Calu3 (cell line): ENCODE measurements around the gene ZNF217. TPM values are rescaled to one million over a fixed set of nuclear protein-coding genes. Genes with fewer than 3 reads are reported as not detected.

ENCODE experiments used
- BruUV-seq: library from RNA; stranded (reverse); fragments of 400-500 nt; replicated peaks from 2 replicates; lab custom pipeline; 2021; lab: Mats Ljungman, UMichigan
- CTCF ChIA-PET: fragments of 300-600 bp; sonication (Branson Sonifier 250); formaldehyde crosslinking; loops from one replicate; lab custom pipeline; 2022; ENCODE audit warnings: antibody characterized with exemption; lab: Charles Lee
- DNase-seq: peaks from one replicate; pipeline ENCODE4 v3.0.0; 2022
- H3K27ac Mint-ChIP-seq: one replicate; pipeline ENCODE4 v1.8.0; 2022; ENCODE audit warnings: mixed read lengths; ENCODE audit not compliant: unreplicated experiment
- H3K27me3 Mint-ChIP-seq: one replicate; pipeline ENCODE4 v1.8.0; 2022; ENCODE audit warnings: mixed read lengths; ENCODE audit not compliant: unreplicated experiment
- H3K36me3 Mint-ChIP-seq: one replicate; pipeline ENCODE4 v1.8.0; 2022; ENCODE audit warnings: mild to moderate bottlenecking, moderate library complexity, mixed read lengths; ENCODE audit not compliant: insufficient read depth, unreplicated experiment
- H3K4me1 Mint-ChIP-seq: one replicate; pipeline ENCODE4 v1.8.0; 2022; ENCODE audit warnings: mild to moderate bottlenecking, low read depth, mixed read lengths; ENCODE audit not compliant: unreplicated experiment
- H3K4me3 Mint-ChIP-seq: one replicate; pipeline ENCODE4 v1.8.0; 2022; ENCODE audit warnings: mild to moderate bottlenecking, low read depth, moderate library complexity, mixed read lengths; ENCODE audit not compliant: unreplicated experiment
- H3K9me3 Mint-ChIP-seq: one replicate; pipeline ENCODE4 v1.8.0; 2022; ENCODE audit warnings: low read depth, mixed read lengths; ENCODE audit not compliant: unreplicated experiment
- intact Hi-C: fragments of 100-400 bp; cut with micrococcal nuclease; formaldehyde crosslinking; loops from one replicate; pipeline ENCODE4 v1.10.0; 2022; ENCODE audit not compliant: unreplicated experiment
- total RNA-seq: library from RNA; stranded (reverse); gene quantifications from 2 replicates; pipeline ENCODE4 v1.2.3, GENCODE V29; 2022
- TF ChIP-seq, protein P1 (sequence below): fragments of 200-600 bp; IDR thresholded peaks from one replicate; pipeline ENCODE4 v1.8.0; 2022; ENCODE audit warnings: antibody characterized with exemption; ENCODE audit not compliant: unreplicated experiment

Gene ZNF217
- total RNA-seq, 1 experiment from 2014 or later, result 87.3 TPM

DNA sequence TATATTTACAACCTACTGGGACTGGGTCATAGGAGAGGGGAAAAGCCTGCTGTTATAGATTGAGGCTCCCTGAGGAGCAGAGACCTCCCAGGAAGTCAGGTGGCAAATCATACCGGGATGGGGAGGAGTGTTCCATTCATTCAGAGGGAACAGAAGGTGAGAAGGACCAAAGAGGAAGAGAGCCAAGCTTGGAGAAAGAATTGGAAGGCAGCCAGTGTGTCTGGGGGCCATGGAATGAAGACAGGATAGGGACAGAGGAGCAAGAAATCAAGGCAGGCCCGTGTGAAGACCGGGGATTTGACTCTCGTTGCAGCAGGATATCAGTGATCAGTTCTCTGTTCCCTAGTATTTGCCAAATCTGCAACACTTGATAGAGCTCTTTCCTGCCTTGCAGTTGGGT is 5.7 kb upstream of the ZNF217 start:
- no TSS peak for BruUV-seq
- no peaks in the 10 kb centered on the region for H3K9me3 Mint-ChIP-seq
- no peaks in the 10 kb centered on the region for H3K27me3 Mint-ChIP-seq
- H3K27ac Mint-ChIP-seq, result no peak overlapping the region
- intact Hi-C loops, result loop anchor here (5.0 kb wide), 1 partner anchor 78 kb away; no protein-coding TSS in a partner anchor
- peaks cover 48% of the 10 kb centered on the region for H3K4me1 Mint-ChIP-seq
- CTCF ChIA-PET, result interaction anchor here (1.2 kb wide), 1 partner anchor 12 kb away, joined by 3 read pairs; no protein-coding TSS in a partner anchor
- no peak for DNase-seq
- TF ChIP-seq, protein P1, sequence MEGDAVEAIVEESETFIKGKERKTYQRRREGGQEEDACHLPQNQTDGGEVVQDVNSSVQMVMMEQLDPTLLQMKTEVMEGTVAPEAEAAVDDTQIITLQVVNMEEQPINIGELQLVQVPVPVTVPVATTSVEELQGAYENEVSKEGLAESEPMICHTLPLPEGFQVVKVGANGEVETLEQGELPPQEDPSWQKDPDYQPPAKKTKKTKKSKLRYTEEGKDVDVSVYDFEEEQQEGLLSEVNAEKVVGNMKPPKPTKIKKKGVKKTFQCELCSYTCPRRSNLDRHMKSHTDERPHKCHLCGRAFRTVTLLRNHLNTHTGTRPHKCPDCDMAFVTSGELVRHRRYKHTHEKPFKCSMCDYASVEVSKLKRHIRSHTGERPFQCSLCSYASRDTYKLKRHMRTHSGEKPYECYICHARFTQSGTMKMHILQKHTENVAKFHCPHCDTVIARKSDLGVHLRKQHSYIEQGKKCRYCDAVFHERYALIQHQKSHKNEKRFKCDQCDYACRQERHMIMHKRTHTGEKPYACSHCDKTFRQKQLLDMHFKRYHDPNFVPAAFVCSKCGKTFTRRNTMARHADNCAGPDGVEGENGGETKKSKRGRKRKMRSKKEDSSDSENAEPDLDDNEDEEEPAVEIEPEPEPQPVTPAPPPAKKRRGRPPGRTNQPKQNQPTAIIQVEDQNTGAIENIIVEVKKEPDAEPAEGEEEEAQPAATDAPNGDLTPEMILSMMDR, result no peak
- peaks cover 32% of the 10 kb centered on the region for H3K36me3 Mint-ChIP-seq
- H3K4me3 Mint-ChIP-seq, result no peak overlapping the region

DNA sequence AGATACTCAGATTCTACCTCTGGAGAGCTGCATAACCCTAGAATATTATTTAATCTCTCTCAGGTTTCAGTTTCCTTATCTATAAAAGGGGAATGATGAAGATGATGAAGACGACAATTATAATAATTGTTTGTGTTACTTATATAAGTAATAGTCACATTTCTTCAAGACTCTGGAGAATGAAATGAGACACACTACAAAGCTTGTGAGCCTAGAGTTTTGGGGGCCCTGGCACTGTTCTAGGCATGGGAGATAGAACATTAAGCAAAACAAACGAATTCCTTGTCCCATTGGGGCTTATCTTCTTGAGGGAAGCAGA is 5.4 kb upstream of the ZNF217 start:
- intact Hi-C loops, result loop anchor here (5.0 kb wide), 1 partner anchor 78 kb away; no protein-coding TSS in a partner anchor
- H3K4me3 Mint-ChIP-seq, result no peak overlapping the region
- TF ChIP-seq, protein P1, result no peak
- no peaks in the 10 kb centered on the region for H3K27me3 Mint-ChIP-seq
- BruUV-seq, result no TSS peak
- H3K36me3 Mint-ChIP-seq, result peaks cover 34% of the 10 kb centered on the region
- no peaks in the 10 kb centered on the region for H3K9me3 Mint-ChIP-seq
- no peak for DNase-seq
- no peak overlapping the region for H3K27ac Mint-ChIP-seq
- CTCF ChIA-PET, result interaction anchor here (1.2 kb wide), 1 partner anchor 12 kb away, joined by 3 read pairs; no protein-coding TSS in a partner anchor
- peaks cover 48% of the 10 kb centered on the region for H3K4me1 Mint-ChIP-seq

DNA sequence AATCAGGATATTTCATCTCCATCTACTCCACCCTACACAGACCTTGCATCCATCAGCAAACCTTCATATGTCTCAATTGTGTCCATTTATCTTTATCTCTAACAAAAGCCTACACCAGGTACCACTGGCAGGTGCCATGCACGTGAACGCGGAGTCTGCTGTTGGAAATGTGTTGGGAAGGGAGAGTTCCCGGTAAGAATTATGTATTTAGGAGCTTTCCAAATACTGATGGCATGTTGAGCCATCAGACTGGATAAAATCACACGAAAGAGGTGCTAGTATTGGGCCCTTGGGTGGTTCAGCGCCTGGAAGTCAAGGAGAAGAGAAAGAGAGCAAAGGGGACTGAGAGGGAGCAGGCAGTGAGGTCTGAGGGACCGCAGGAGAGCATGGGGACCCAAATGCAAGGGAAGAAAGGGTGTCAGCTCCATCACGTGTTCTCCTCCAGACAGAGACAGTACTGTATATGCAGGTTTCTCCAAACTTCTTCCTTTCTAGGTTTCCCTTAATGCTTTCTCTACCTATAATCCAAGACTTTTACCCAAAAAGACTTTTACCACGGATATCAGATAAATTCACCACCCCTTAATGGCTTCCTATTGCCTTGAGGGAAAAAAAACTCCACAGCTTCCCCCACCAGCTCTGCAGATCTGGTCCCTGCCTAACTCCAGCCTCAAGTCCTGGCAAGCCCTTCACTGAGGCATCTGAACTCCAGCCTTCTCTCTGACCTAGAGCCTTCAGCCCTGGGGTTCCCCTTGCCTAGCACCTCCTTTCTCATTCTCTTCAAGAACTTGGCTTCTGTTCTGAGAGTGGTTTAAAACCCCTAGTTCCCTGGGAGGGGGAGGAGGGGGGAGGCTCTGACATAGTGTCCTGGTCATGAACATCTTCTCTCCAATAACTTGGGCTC is 4.8 kb upstream of the ZNF217 start:
- Mint-ChIP-seq H3K27me3 (no peaks in the 10 kb centered on the region), H3K4me3 (peak overlapping the region; percentile 69), H3K36me3 (peaks cover 40% of the 10 kb centered on the region), H3K4me1 (peaks cover 48% of the 10 kb centered on the region), H3K9me3 (no peaks in the 10 kb centered on the region), H3K27ac (peak overlapping the region; percentile 78)
- no peak for DNase-seq
- TF ChIP-seq, protein P1, result no peak
- no TSS peak for BruUV-seq
- CTCF ChIA-PET, result interaction anchor here (1.2 kb wide), 1 partner anchor 13 kb away, joined by 3 read pairs; no protein-coding TSS in a partner anchor
- intact Hi-C loops, result loop anchor here (5.0 kb wide), 1 partner anchor 79 kb away; no protein-coding TSS in a partner anchor

DNA sequence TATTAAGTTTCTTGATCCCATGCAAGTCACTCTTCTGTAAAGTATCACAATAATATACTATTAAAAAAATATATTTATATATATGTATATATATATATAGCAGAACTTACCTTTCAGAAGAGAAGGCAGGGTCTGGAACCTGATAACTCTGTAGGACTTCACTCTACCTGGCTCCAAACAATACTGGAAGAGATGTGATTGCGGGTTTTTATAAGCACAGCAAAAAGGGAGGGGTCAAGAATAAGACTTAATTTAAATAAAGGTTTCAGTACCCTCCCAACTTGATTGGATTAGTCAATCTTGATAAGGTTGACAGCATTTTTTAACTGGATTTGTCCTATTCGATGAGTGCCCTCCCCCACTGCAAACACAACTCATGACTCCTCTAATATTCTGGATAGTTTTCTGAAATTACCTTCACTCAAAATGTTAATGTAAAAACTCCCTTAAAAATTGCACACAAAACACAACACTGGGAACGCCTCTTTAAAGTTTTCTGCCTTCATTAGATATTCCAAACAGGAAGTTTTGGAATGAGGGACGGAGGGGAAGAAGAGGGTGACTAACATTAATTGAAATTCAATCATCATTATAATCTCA is 4.0 kb upstream of the ZNF217 start:
- intact Hi-C loops, result loop anchor here (2.0 to 5.0 kb wide), 4 partner anchors 21 to 139 kb away; no protein-coding TSS in a partner anchor
- Mint-ChIP-seq H3K4me1 (peaks cover 48% of the 10 kb centered on the region), H3K27ac (peak overlapping the region; percentile 78), H3K36me3 (peaks cover 48% of the 10 kb centered on the region), H3K27me3 (no peaks in the 10 kb centered on the region), H3K9me3 (no peaks in the 10 kb centered on the region), H3K4me3 (peak overlapping the region; percentile 69)
- peak; percentile 49 for DNase-seq
- TF ChIP-seq, protein P1, result no peak
- BruUV-seq, result no TSS peak
- CTCF ChIA-PET, result interaction anchor here (0.7 kb wide), 2 partner anchors 57 to 345 kb away, joined by 3 to 5 read pairs; no protein-coding TSS in a partner anchor
